SK-N-SH (cell line): ENCODE data around the gene CLEC18A.

Experiments
- EP300 ChIP-seq, 2 experiments: IDR thresholded peaks; 2 replicates each; pipeline versions ENCODE4 v1.4.0 to v1.6.1; 2012; ENCODE audit warnings: borderline replicate concordance in 1 of 2, low read depth in 1 of 2, low read length in 1 of 2
- FOXJ3 ChIP-seq: sonication (generic); formaldehyde crosslinking; IDR thresholded peaks from 2 replicates; pipeline ENCODE4 v1.5.1; 2020; ENCODE audit warnings: mild to moderate bottlenecking, missing genetic modification reagents
- MEF2A ChIP-seq: IDR thresholded peaks from 2 replicates; pipeline ENCODE4 v1.4.0; 2012; ENCODE audit warnings: low read depth, borderline replicate concordance
- POLR2AphosphoS5 ChIP-seq: IDR thresholded peaks from 2 replicates; pipeline ENCODE4 v1.6.1; 2012; ENCODE audit warnings: low read depth, low read length
- RXRA ChIP-seq: IDR thresholded peaks from 2 replicates; pipeline ENCODE4 v1.4.0; 2012; ENCODE audit warnings: low read depth, mild to moderate bottlenecking, borderline replicate concordance
- TF ChIP-seq, protein P1 (sequence below): fragments of 200-600 bp; sonication (generic); IDR thresholded peaks from 2 replicates; pipeline ENCODE4 v1.6.1; 2017; ENCODE audit warnings: antibody characterized with exemption, mild to moderate bottlenecking, moderate library complexity
- TF ChIP-seq, protein P2 (sequence below): IDR thresholded peaks from 2 replicates; pipeline ENCODE4 v1.6.1; 2012; ENCODE audit warnings: mild to moderate bottlenecking, low read depth, low read length, moderate library complexity

DNA sequence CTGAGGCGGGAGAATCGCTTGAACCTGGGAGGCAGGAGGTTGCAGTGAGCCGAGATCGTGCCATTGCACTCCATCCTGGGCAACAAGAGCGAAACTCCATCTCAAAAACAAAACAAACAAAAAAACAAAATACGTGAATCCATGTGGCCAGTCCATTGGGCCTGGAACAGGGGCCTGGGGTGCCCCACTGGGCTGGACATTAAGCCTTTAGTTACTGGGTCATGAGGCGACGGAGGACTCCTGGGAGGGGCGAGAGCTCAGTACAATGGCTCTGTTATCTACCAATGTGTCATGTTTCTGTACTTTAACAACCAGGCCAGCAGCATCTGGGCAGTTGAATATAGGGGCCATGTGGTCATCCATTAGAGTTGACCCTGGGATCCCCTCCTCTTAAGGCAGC lies 18.9 kb upstream of the CLEC18A start:
- TF ChIP-seq, protein P1, sequence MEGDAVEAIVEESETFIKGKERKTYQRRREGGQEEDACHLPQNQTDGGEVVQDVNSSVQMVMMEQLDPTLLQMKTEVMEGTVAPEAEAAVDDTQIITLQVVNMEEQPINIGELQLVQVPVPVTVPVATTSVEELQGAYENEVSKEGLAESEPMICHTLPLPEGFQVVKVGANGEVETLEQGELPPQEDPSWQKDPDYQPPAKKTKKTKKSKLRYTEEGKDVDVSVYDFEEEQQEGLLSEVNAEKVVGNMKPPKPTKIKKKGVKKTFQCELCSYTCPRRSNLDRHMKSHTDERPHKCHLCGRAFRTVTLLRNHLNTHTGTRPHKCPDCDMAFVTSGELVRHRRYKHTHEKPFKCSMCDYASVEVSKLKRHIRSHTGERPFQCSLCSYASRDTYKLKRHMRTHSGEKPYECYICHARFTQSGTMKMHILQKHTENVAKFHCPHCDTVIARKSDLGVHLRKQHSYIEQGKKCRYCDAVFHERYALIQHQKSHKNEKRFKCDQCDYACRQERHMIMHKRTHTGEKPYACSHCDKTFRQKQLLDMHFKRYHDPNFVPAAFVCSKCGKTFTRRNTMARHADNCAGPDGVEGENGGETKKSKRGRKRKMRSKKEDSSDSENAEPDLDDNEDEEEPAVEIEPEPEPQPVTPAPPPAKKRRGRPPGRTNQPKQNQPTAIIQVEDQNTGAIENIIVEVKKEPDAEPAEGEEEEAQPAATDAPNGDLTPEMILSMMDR: no peak
- TF ChIP-seq MEF2A: no peak
- TF ChIP-seq POLR2AphosphoS5: no peak
- TF ChIP-seq FOXJ3: no peak
- TF ChIP-seq EP300 (IDR thresholded peaks at IDR 0.05; ENCODE audit: borderline replicate concordance in 1 of 2, low read depth in 1 of 2, low read length in 1 of 2): no peak
- TF ChIP-seq, protein P2, sequence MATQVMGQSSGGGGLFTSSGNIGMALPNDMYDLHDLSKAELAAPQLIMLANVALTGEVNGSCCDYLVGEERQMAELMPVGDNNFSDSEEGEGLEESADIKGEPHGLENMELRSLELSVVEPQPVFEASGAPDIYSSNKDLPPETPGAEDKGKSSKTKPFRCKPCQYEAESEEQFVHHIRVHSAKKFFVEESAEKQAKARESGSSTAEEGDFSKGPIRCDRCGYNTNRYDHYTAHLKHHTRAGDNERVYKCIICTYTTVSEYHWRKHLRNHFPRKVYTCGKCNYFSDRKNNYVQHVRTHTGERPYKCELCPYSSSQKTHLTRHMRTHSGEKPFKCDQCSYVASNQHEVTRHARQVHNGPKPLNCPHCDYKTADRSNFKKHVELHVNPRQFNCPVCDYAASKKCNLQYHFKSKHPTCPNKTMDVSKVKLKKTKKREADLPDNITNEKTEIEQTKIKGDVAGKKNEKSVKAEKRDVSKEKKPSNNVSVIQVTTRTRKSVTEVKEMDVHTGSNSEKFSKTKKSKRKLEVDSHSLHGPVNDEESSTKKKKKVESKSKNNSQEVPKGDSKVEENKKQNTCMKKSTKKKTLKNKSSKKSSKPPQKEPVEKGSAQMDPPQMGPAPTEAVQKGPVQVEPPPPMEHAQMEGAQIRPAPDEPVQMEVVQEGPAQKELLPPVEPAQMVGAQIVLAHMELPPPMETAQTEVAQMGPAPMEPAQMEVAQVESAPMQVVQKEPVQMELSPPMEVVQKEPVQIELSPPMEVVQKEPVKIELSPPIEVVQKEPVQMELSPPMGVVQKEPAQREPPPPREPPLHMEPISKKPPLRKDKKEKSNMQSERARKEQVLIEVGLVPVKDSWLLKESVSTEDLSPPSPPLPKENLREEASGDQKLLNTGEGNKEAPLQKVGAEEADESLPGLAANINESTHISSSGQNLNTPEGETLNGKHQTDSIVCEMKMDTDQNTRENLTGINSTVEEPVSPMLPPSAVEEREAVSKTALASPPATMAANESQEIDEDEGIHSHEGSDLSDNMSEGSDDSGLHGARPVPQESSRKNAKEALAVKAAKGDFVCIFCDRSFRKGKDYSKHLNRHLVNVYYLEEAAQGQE: no peak
- TF ChIP-seq RXRA: no peak
